Hepatocyte (in vitro differentiated cells): ENCODE results near the gene RPP25. TPM values are rescaled to one million over a fixed set of nuclear protein-coding genes. Genes with fewer than 3 reads are reported as not detected.
"Not testable (repeated sequence)": the region's sequence is repeated elsewhere in the genome, so short reads cannot be mapped to it uniquely, and the experiment has no call there.

ENCODE experiments used
- DNase-seq: peaks from one replicate; pipeline ENCODE4 v3.0.0-alpha.2; 2016; ENCODE audit warnings: low spot score
- H2AFZ ChIP-seq: fragments of 200-600 bp; sonication (generic); 2 replicates; pipeline ENCODE4 v1.6.0; 2016; ENCODE audit warnings: antibody characterized with exemption, mild to moderate bottlenecking
- H3K27ac ChIP-seq: fragments of 200-600 bp; sonication (generic); 2 replicates; pipeline ENCODE4 v1.5.1; 2016; ENCODE audit warnings: mild to moderate bottlenecking
- H3K27me3 ChIP-seq: fragments of 200-600 bp; sonication (generic); 2 replicates; pipeline ENCODE4 v1.6.1; 2016
- H3K36me3 ChIP-seq: fragments of 200-600 bp; sonication (generic); replicated peaks from 2 replicates; pipeline ENCODE4 v1.5.1; 2016; ENCODE audit warnings: low read depth; ENCODE audit not compliant: insufficient read depth
- H3K4me1 ChIP-seq: fragments of 200-600 bp; sonication (generic); 2 replicates; pipeline ENCODE4 v1.5.1; 2016; ENCODE audit warnings: mild to moderate bottlenecking, moderate library complexity; ENCODE audit not compliant: insufficient read depth
- H3K4me2 ChIP-seq: fragments of 200-600 bp; sonication (generic); 2 replicates; pipeline ENCODE4 v1.6.0; 2016
- H3K4me3 ChIP-seq: fragments of 200-600 bp; sonication (generic); 2 replicates; pipeline ENCODE4 v1.5.1; 2016; ENCODE audit warnings: mild to moderate bottlenecking
- H3K79me2 ChIP-seq: fragments of 200-600 bp; sonication (generic); 2 replicates; pipeline ENCODE4 v1.6.0; 2017; ENCODE audit warnings: mild to moderate bottlenecking
- H3K9me2 ChIP-seq: fragments of 200-600 bp; sonication (generic); replicated peaks from 2 replicates; pipeline ENCODE4 v1.6.0; 2017; ENCODE audit warnings: mild to moderate bottlenecking; ENCODE audit not compliant: insufficient read depth
- H3K9me3 ChIP-seq: fragments of 200-600 bp; sonication (generic); 2 replicates; pipeline ENCODE4 v1.5.1; 2016; ENCODE audit warnings: low read depth, mild to moderate bottlenecking
- H4K20me1 ChIP-seq: fragments of 200-600 bp; sonication (generic); 2 replicates; pipeline ENCODE4 v1.6.0; 2016; ENCODE audit warnings: mild to moderate bottlenecking; ENCODE audit not compliant: insufficient read depth, poor library complexity, severe bottlenecking
- CTCF ChIP-seq: fragments of 200-600 bp; sonication (generic); IDR thresholded peaks from 2 replicates; pipeline ENCODE4 v1.5.1; 2016; ENCODE audit warnings: antibody characterized with exemption, mild to moderate bottlenecking; ENCODE audit not compliant: poor library complexity
- EZH2 ChIP-seq: fragments of 200-600 bp; sonication (generic); IDR thresholded peaks from 2 replicates; pipeline ENCODE4 v1.6.1; 2016; ENCODE audit warnings: antibody characterized with exemption, mild to moderate bottlenecking, borderline replicate concordance
- EZH2phosphoT487 ChIP-seq: fragments of 200-600 bp; sonication (generic); IDR thresholded peaks from one replicate; pipeline ENCODE4 v1.6.1; 2018; ENCODE audit warnings: antibody characterized with exemption, mild to moderate bottlenecking, low read depth, moderate library complexity; ENCODE audit not compliant: unreplicated experiment, severe bottlenecking
- WGBS: methylation state at CpG from one replicate; pipeline ENCODE4 v1.1.6; 2016; ENCODE audit warnings: low lambda C conversion rate; ENCODE audit errors: missing lambda C conversion rate; 5-methylcytosine and 5-hydroxymethylcytosine counted together
- polyA plus RNA-seq: library from polyadenylated mRNA; unstranded; fragments of >200 nt; fragmentation: Nextera tagmentation; extraction: Ambion mirVana; gene quantifications from 2 replicates; pipeline ENCODE4 v1.2.1, GENCODE V29; 2016
- total RNA-seq: library from RNA; depleted of rRNA; stranded (reverse); fragments of >200 nt; gene quantifications from 2 replicates; pipeline ENCODE4 v1.2.3, GENCODE V29; 2014

Gene RPP25
- total and polyA plus RNA-seq, 2 experiments from 2014 or later, result 22.7 to 60.4 TPM

GRCh38 chr15:74920456-74920855 is 36.1 kb downstream of the RPP25 start:
- Histone ChIP-seq H3K4me3 (no peak overlapping the region), H3K4me2 (no peak overlapping the region), H2AFZ (no peak overlapping the region), H3K27ac (no peak overlapping the region), H3K79me2 (peaks cover 2% of the 10 kb centered on the region), H3K9me2 (no peaks in the 10 kb centered on the region), H3K9me3 (no peaks in the 10 kb centered on the region), H3K27me3 (no peaks in the 10 kb centered on the region), H4K20me1 (no peaks in the 10 kb centered on the region), H3K4me1 (no peaks in the 10 kb centered on the region), H3K36me3 (no peaks in the 10 kb centered on the region)
- 96% methylated on average over 8 of the region's 8 CpGs for WGBS
- no peak for DNase-seq
- no peak for TF ChIP-seq EZH2phosphoT487
- TF ChIP-seq EZH2, result no peak
- TF ChIP-seq CTCF, result no peak

GRCh38 chr15:74917676-74918075 is 38.9 kb downstream of the RPP25 start:
- 95% methylated on average over 6 of the region's 6 CpGs for WGBS
- Histone ChIP-seq H3K4me2 (no peak overlapping the region), H3K27me3 (no peaks in the 10 kb centered on the region), H3K9me3 (no peaks in the 10 kb centered on the region), H3K79me2 (no peaks in the 10 kb centered on the region), H4K20me1 (no peaks in the 10 kb centered on the region), H3K36me3 (no peaks in the 10 kb centered on the region), H3K4me3 (no peak overlapping the region), H2AFZ (no peak overlapping the region), H3K27ac (no peak overlapping the region), H3K9me2 (no peaks in the 10 kb centered on the region), H3K4me1 (no peaks in the 10 kb centered on the region)
- TF ChIP-seq CTCF (no peak), EZH2phosphoT487 (no peak), EZH2 (no peak)
- no peak for DNase-seq

GRCh38 chr15:74913799-74914198 is 42.8 kb downstream of the RPP25 start:
- not testable (repeated sequence) for H3K4me3 ChIP-seq, H3K4me1 ChIP-seq, H3K9me2 ChIP-seq, H3K27ac ChIP-seq, H3K79me2 ChIP-seq, H3K36me3 ChIP-seq, H4K20me1 ChIP-seq, H3K9me3 ChIP-seq, H3K4me2 ChIP-seq, H2AFZ ChIP-seq, H3K27me3 ChIP-seq, DNase-seq
- 96% methylated on average over 8 of the region's 8 CpGs for WGBS

- no peaks in the 10 kb centered on the region for H4K20me1 ChIP-seq
- no peaks in the 10 kb centered on the region for H3K79me2 ChIP-seq
- H3K9me3 ChIP-seq, result no peaks in the 10 kb centered on the region
- DNase-seq, result no peak
- no peak for TF ChIP-seq EZH2phosphoT487
- TF ChIP-seq EZH2, result no peak
- TF ChIP-seq CTCF, result no peak
- H3K9me2 ChIP-seq, result no peaks in the 10 kb centered on the region
- no peak overlapping the region for H2AFZ ChIP-seq
- no peaks in the 10 kb centered on the region for H3K27me3 ChIP-seq
- H3K4me1 ChIP-seq, result no peaks in the 10 kb centered on the region
- no peaks in the 10 kb centered on the region for H3K36me3 ChIP-seq
- WGBS, result 97% methylated on average over 9 of the region's 9 CpGs
- H3K4me3 ChIP-seq, result no peak overlapping the region
- no peak overlapping the region for H3K27ac ChIP-seq
- H3K4me2 ChIP-seq, result no peak overlapping the region
These were observed 43.5 kb downstream of the RPP25 start for GRCh38 chr15:74913041-74913440.
